Uterus (tissue), 2 donors: Measurements from ENCODE around the gene CCSER1.

Source experiments
- CTCF ChIP-seq, 4 experiments: fragments of 200-600 bp in 2 of 4; fragments of 450-650 bp in 2 of 4; sonication (generic) in 2 of 4; IDR thresholded peaks; one replicate each; pipeline ENCODE4 v1.5.1; 2016 to 2019; ENCODE audit warnings: antibody characterized with exemption in 4 of 4, mild to moderate bottlenecking in 2 of 4, moderate library complexity in 1 of 4
- POLR2A ChIP-seq, 2 donors: fragments of 450-650 bp; IDR thresholded peaks; one replicate each; pipeline ENCODE4 v1.6.1; 2016; ENCODE audit warnings: antibody characterized with exemption in 2 of 2, mild to moderate bottlenecking in 1 of 2, moderate library complexity in 1 of 2

DNA sequence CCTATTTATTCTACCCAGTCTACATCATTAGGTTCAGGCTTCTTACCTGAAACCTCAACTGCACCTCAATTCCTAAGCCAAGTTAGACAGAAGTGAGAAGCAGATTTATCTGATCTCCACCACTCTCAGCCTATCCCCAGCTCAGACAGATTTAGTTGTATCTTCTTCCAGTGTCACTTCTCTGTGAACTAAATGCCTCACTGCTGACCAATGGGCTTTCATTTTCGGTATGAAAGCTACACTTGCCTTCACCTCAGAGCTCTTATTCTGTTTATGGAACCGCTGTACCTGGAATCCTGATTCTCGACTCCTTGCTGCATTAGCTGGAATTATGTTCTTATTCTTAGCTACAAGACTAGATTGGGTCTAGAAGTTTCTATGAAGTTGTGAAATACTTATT, 833.2 kb downstream of the CCSER1 start:
- TF ChIP-seq CTCF (IDR thresholded peaks at IDR 0.05), result no peak
- no peak for TF ChIP-seq POLR2A (IDR thresholded peaks at IDR 0.05)
